Mesenteric fat pad (tissue), 1 donor: Measurements from ENCODE around the gene EPN2. TPM values are rescaled to one million over a fixed set of nuclear protein-coding genes. Genes with fewer than 3 reads are reported as not detected.
A peak's percentile ranks its signal among the peaks of the same experiment; 100 is the strongest.

Experiments
- DNase-seq: peaks from one replicate; pipeline ENCODE4 v3.0.0-alpha.2; 2020; ENCODE audit warnings: low spot score
- total RNA-seq: library from RNA; stranded (reverse); fragmentation: NEBNext Ultra II Directional; extraction: Animal tissue kit (Norgen Biotek cat#: 25700); gene quantifications from one replicate; pipeline ENCODE4 v1.2.1, GENCODE V29; 2021
- donor health status: DM: yes; HTN: yes; CAD: no.

EPN2 gene
- total RNA-seq, 1 donor from 2014 or later = 45.1 TPM

- peak; percentile 89 for DNase-seq
These were observed 970 bp downstream of the EPN2 start for GRCh38 chr17:19238167-19238505.

- DNase-seq = peak; percentile 73
These were observed 2.4 kb downstream of the EPN2 start for GRCh38 chr17:19239544-19239943.

DNA sequence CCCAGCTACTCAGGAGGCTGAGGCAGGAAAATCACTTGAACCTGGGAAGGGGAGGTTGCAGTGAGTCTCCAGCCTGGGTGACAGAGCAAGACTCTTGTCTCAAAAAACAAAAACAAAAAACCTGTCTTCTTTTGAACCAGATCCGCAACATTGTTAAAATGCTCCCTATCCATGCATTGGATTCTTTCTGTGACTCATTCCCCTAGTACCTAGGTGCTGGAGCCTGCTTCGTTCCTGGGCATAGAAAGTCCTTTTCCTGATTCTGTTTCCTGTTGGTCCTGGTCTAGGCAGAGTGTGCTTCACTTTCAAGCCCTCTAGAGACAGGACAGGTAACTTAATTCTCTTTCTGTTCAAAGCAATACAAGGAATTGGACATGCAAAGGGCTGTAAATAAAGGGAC lies 5.2 kb downstream of the EPN2 start:
- DNase-seq = no peak

GRCh38 chr17:19242926-19243325 lies 5.8 kb downstream of the EPN2 start:
- peak; percentile 74 for DNase-seq

DNA sequence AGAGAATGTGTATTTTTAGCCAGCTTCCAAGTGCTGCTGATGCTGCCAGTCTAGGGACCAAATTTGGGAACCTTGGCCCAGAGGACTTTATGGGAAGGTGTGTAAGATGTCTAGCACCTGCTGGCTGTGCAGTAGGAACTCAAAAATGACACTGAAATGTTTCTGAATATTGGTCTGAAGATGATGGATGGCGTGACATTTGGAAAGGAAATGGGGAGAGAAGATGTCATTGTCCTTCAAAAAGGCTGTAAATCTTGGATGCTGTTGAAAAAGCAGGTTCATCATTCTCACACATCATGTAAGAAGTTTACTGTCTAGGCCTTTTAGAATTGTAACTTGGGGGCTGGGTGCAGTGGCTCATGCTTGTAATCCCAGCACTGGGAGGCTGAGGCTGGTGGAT lies 6.7 kb downstream of the EPN2 start:
- no peak for DNase-seq

GRCh38 chr17:19244357-19244756 lies 7.2 kb downstream of the EPN2 start:
- DNase-seq = peak; percentile 43

GRCh38 chr17:19244781-19245180 lies 7.6 kb downstream of the EPN2 start:
- DNase-seq = peak; percentile 55

GRCh38 chr17:19247473-19247872 lies 10.3 kb downstream of the EPN2 start:
- peak; percentile 55 for DNase-seq

GRCh38 chr17:19248151-19248927 lies 11.2 kb downstream of the EPN2 start:
- no peak for DNase-seq

- peak; percentile 88 for DNase-seq
These were observed 11.9 kb downstream of the EPN2 start for GRCh38 chr17:19248928-19249574.

DNA sequence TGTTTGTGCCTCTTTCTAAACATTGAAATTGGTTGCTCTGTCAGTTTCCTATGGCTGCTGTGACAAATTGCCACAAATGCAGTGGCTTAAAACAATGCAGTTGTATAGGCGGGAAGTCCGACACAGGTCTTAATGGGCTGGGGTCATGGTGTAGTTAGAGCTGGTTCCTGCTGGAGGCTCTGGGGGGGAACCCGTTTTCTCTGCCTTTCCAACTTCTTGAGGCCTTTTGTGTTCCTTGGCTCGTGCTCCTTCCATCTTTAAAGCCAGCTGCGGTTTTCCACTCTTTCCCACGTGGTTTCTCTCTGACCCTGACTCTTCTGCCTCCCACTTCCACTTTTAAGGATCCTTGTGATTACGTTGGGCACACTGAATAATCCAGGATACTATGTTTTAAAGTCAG lies 12.5 kb downstream of the EPN2 start:
- DNase-seq = peak; percentile 28

GRCh38 chr17:19250421-19251173 lies 13.4 kb downstream of the EPN2 start:
- DNase-seq = peak; percentile 85

DNA sequence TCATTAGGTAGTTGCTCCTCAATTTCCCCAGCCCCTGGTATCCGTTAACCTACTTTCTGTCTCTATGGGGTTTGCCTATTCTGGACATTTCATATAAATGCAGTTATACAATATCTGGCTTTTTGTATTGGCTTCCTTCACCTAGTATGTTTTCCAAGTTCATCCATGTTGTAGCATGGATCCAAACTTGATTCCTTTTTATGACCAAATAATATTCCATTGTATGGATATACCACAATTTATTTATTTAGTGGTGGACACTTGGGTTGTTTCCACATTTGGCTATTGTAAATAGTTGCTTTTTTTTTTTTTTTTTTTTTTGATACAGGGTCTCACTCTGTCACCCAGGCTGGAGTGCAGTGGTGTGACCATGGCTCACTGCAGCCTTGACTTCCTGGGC lies 15.9 kb downstream of the EPN2 start:
- no peak for DNase-seq

- no peak for DNase-seq
These were observed 17.5 kb downstream of the EPN2 start for GRCh38 chr17:19254651-19255050.

DNA sequence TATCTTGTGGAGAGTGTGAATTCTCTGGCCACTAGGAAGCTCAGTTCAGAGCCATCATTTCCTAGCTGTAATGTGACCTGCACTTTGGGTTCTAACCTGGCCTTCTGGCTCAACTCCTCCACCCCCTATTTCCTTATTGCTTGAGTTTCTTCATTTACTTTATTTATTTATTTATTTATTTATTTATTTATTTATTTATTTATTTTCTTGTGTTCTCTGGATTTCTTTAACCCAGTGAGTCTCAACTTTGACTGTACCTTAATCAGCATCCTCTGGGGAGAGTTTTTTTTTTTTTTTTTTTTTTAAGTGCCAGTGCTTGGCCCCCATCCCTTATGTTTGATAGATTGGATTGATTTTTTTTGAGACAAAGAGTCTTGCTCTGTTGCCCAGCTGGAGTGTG lies 18.1 kb downstream of the EPN2 start:
- no peak for DNase-seq

GRCh38 chr17:19258371-19258770 lies 21.2 kb downstream of the EPN2 start:
- no peak for DNase-seq

- no peak for DNase-seq
These were observed 23.8 kb downstream of the EPN2 start for GRCh38 chr17:19260958-19261357.

GRCh38 chr17:19261426-19261825 lies 24.3 kb downstream of the EPN2 start:
- DNase-seq = no peak

DNA sequence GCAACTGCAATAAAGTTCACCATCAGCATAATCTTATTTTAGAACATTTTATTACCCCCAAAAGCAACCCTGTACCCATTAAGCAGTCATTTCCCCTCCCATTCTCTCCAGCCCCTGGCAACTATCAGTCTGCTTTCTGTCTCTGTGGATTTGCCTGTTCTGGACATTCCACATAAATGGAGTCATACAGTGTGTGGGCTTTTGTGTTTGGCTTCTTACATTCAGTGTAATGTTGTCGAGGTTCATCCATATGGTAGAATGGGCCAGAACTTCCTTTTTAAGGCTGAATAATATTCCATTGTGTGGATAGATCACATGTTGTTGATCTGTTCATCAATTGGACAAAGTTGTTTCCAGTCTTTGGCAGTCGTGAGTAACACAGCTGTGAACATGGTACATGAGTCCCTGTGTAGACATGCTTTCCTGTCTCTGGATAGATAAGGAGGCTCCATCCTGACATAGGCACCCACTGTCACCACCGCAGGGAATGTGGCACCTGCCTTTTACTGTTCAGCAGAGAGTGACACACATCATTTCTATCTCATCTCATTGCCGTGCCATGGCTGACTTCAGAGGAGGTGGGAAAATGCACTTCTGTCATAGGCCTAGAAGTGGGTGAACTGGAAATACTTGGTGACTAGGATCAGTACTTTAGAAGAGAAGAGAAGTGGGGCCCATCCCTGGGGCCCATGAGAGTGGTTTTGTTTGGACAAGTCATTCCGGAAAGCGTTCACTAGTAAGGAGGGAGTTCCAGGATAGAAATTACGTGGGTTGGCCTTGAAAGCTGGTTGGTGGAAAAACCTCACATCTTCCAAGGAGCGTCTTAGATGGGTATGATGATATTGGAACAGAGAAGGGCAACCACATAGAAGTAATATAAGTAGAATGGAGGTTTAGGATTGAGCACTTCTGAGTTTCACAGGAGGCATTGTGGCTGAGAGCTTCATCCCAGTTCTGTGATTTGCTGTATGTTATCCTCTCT lies 25.8 kb downstream of the EPN2 start:
- no peak for DNase-seq

GRCh38 chr17:19263641-19264051 lies 26.5 kb downstream of the EPN2 start:
- DNase-seq = no peak

- DNase-seq = no peak
These were observed 27.1 kb downstream of the EPN2 start for GRCh38 chr17:19264268-19264667.
